NT2/D1 (cell line): ENCODE results near the gene NDOR1.
A peak's percentile ranks its signal among the peaks of the same experiment; 100 is the strongest.

ENCODE experiments used
- DNase-seq: peaks from one replicate; pipeline ENCODE4 v3.0.0-alpha.2; 2011; ENCODE audit warnings: low read depth, low spot score
- H3K27me3 ChIP-seq: 2 replicates; pipeline ENCODE4 v1.6.0; 2011; ENCODE audit warnings: mild to moderate bottlenecking; ENCODE audit not compliant: insufficient read length, insufficient read depth
- H3K36me3 ChIP-seq: 2 replicates; pipeline ENCODE4 v1.6.1; 2011; ENCODE audit warnings: mild to moderate bottlenecking, low read length, mixed read lengths; ENCODE audit not compliant: insufficient read depth, insufficient read length
- H3K4me1 ChIP-seq: 2 replicates; pipeline ENCODE4 v1.5.1; 2011; ENCODE audit not compliant: insufficient read depth, insufficient read length
- H3K4me3 ChIP-seq: 2 replicates; pipeline ENCODE4 v1.5.1; 2011; ENCODE audit warnings: low read depth; ENCODE audit not compliant: insufficient read length
- H3K9ac ChIP-seq: 2 replicates; pipeline ENCODE4 v1.6.0; 2011; ENCODE audit warnings: low read depth; ENCODE audit not compliant: insufficient read length
- H3K9me3 ChIP-seq: 2 replicates; pipeline ENCODE4 v1.5.1; 2011; ENCODE audit warnings: mild to moderate bottlenecking, low read length; ENCODE audit not compliant: insufficient read depth
- SUZ12 ChIP-seq: IDR thresholded peaks from 2 replicates; pipeline ENCODE4 v1.6.1; 2011; ENCODE audit not compliant: insufficient read length, insufficient read depth; ENCODE audit errors: extremely low read depth
- YY1 ChIP-seq: IDR thresholded peaks from 2 replicates; pipeline ENCODE4 v1.6.1; 2011; ENCODE audit not compliant: insufficient read length, insufficient read depth
- ZNF274 ChIP-seq: IDR thresholded peaks from 2 replicates; pipeline ENCODE4 v1.6.1; 2011; ENCODE audit warnings: mild to moderate bottlenecking, low read depth, low read length

Gene NDOR1

GRCh38 chr9:137192448-137192780 lies 13.1 kb upstream of the NDOR1 start:
- Histone ChIP-seq H3K27me3 (no peaks in the 10 kb centered on the region), H3K9ac (peak overlapping the region; percentile 42), H3K36me3 (peaks cover 64% of the 10 kb centered on the region), H3K9me3 (no peaks in the 10 kb centered on the region), H3K4me3 (no peak overlapping the region), H3K4me1 (peaks cover 38% of the 10 kb centered on the region)
- TF ChIP-seq YY1 (no peak), ZNF274 (no peak), SUZ12 (no peak)
- DNase-seq: no peak

- H3K36me3 ChIP-seq: peaks cover 65% of the 10 kb centered on the region
- DNase-seq: no peak
- H3K9ac ChIP-seq: peak overlapping the region; percentile 42
- H3K4me3 ChIP-seq: no peak overlapping the region
- H3K9me3 ChIP-seq: no peaks in the 10 kb centered on the region
- no peaks in the 10 kb centered on the region for H3K27me3 ChIP-seq
- peaks cover 35% of the 10 kb centered on the region for H3K4me1 ChIP-seq
- no peak for TF ChIP-seq YY1
- no peak for TF ChIP-seq SUZ12
- TF ChIP-seq ZNF274: no peak
Observed at GRCh38 chr9:137192859-137193258, 12.6 kb upstream of the NDOR1 start.

GRCh38 chr9:137193771-137194170 lies 11.7 kb upstream of the NDOR1 start:
- no peaks in the 10 kb centered on the region for H3K9me3 ChIP-seq
- H3K4me1 ChIP-seq: peaks cover 37% of the 10 kb centered on the region
- no peak overlapping the region for H3K4me3 ChIP-seq
- DNase-seq: no peak
- H3K9ac ChIP-seq: peak overlapping the region; percentile 61
- TF ChIP-seq SUZ12 (no peak), YY1 (no peak), ZNF274 (no peak)
- H3K27me3 ChIP-seq: no peaks in the 10 kb centered on the region
- H3K36me3 ChIP-seq: peaks cover 69% of the 10 kb centered on the region

GRCh38 chr9:137194388-137194787 lies 11.1 kb upstream of the NDOR1 start:
- DNase-seq: no peak
- no peaks in the 10 kb centered on the region for H3K27me3 ChIP-seq
- TF ChIP-seq SUZ12 (no peak), YY1 (no peak), ZNF274 (no peak)
- peak overlapping the region; percentile 61 for H3K9ac ChIP-seq
- H3K4me3 ChIP-seq: no peak overlapping the region
- H3K4me1 ChIP-seq: peaks cover 41% of the 10 kb centered on the region
- peaks cover 68% of the 10 kb centered on the region for H3K36me3 ChIP-seq
- H3K9me3 ChIP-seq: no peaks in the 10 kb centered on the region

- TF ChIP-seq ZNF274 (no peak), SUZ12 (no peak), YY1 (no peak)
- no peaks in the 10 kb centered on the region for H3K27me3 ChIP-seq
- H3K4me1 ChIP-seq: peaks cover 37% of the 10 kb centered on the region
- no peaks in the 10 kb centered on the region for H3K9me3 ChIP-seq
- H3K4me3 ChIP-seq: no peak overlapping the region
- DNase-seq: no peak
- peak overlapping the region; percentile 61 for H3K9ac ChIP-seq
- peaks cover 63% of the 10 kb centered on the region for H3K36me3 ChIP-seq
Observed at GRCh38 chr9:137194909-137195308, 10.6 kb upstream of the NDOR1 start.

GRCh38 chr9:137195525-137196220 lies 9.8 kb upstream of the NDOR1 start:
- H3K27me3 ChIP-seq: no peaks in the 10 kb centered on the region
- no peak for DNase-seq
- peaks cover 36% of the 10 kb centered on the region for H3K4me1 ChIP-seq
- no peak overlapping the region for H3K4me3 ChIP-seq
- no peak for TF ChIP-seq SUZ12
- TF ChIP-seq ZNF274: no peak
- no peak for TF ChIP-seq YY1
- H3K9me3 ChIP-seq: no peaks in the 10 kb centered on the region
- peak overlapping the region; percentile 34 for H3K9ac ChIP-seq
- peaks cover 56% of the 10 kb centered on the region for H3K36me3 ChIP-seq

GRCh38 chr9:137198051-137198901 lies 7.2 kb upstream of the NDOR1 start:
- Histone ChIP-seq H3K4me3 (peak overlapping the region; percentile 37), H3K9ac (peak overlapping the region; percentile 77)

More at GRCh38 chr9:137198051-137198901, 7.2 kb upstream of the NDOR1 start:
- Histone ChIP-seq H3K4me1 (peaks cover 33% of the 10 kb centered on the region), H3K9me3 (no peaks in the 10 kb centered on the region), H3K27me3 (no peaks in the 10 kb centered on the region), H3K36me3 (peaks cover 33% of the 10 kb centered on the region)
- TF ChIP-seq SUZ12 (no peak), ZNF274 (no peak), YY1 (no peak)
- no peak for DNase-seq
